Measurements from ENCODE around the gene CFDP1.

DNA sequence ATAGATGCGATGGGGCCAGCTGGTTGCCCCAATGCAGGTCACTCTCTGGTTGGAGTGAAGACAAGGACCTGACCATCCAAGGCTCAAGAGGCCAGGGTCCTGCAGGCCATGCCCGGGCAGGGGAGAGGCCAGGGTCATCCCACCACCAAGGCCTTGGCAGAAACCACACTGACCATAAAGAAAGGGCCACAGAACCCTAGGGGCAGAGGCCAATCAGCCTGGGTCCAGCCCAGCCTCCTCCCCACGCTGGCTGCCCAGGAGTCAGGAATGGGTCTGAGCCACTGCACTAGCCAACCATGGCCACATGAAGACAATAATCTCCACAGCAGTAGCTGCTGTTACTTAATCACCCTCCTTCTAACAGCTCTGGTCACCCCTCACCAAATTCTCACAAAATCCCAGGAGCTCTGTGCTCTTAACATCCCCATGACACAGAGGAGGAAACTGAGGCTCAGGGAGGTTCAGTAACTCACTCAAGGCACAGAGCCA, 171.7 kb downstream of the CFDP1 start:
- TF ChIP-seq, protein P1, sequence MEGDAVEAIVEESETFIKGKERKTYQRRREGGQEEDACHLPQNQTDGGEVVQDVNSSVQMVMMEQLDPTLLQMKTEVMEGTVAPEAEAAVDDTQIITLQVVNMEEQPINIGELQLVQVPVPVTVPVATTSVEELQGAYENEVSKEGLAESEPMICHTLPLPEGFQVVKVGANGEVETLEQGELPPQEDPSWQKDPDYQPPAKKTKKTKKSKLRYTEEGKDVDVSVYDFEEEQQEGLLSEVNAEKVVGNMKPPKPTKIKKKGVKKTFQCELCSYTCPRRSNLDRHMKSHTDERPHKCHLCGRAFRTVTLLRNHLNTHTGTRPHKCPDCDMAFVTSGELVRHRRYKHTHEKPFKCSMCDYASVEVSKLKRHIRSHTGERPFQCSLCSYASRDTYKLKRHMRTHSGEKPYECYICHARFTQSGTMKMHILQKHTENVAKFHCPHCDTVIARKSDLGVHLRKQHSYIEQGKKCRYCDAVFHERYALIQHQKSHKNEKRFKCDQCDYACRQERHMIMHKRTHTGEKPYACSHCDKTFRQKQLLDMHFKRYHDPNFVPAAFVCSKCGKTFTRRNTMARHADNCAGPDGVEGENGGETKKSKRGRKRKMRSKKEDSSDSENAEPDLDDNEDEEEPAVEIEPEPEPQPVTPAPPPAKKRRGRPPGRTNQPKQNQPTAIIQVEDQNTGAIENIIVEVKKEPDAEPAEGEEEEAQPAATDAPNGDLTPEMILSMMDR (optimal IDR thresholded peaks at IDR 0.05 in 1 of 3, IDR thresholded peaks at IDR 0.05 in 1 of 3, conservative IDR thresholded peaks at IDR 0.05 in 1 of 3; ENCODE audit: extremely low read depth in 1 of 3, insufficient read depth in 2 of 3, low read length in 3 of 3) = no peak
- TF ChIP-seq EZH2 (IDR thresholded peaks at IDR 0.05; ENCODE audit: low read length) = no peak

Measured in keratinocyte (primary cell).